Endometrium (tissue), 2 donors: Measurements from ENCODE around the gene MTA2.
A peak's percentile ranks its signal among the peaks of the same experiment; 100 is the strongest.
"Not testable (repeated sequence)": the region's sequence is repeated elsewhere in the genome, so short reads cannot be mapped to it uniquely, and the experiment has no call there.

ENCODE experiments used
- FAIRE-seq: peaks from 2 replicates; lab custom pipeline; 2012; peaks lifted over from hg19 to GRCh38; lab: Jason Lieb, UNC
- donor health status: control.
- donor health status: control.

The MTA2 gene

GRCh38 chr11:62592146-62592815, 9.4 kb downstream of the MTA2 start:
- no peak for FAIRE-seq

- FAIRE-seq = peak; percentile 95
These were observed 10.1 kb downstream of the MTA2 start, which contains the start of gene TUT1 for GRCh38 chr11:62591448-62592145. TSS of gene TUT1 (minus strand) at chr11:62591523. CDS start at chr11:62591485, 38 bp downstream.

GRCh38 chr11:62588966-62589637, 12.6 kb downstream of the MTA2 start:
- FAIRE-seq = no peak

- FAIRE-seq = not testable (repeated sequence)
These were observed 16.3 kb downstream of the MTA2 start for GRCh38 chr11:62585356-62585755.

GRCh38 chr11:62581735-62582134, 19.9 kb downstream of the MTA2 start:
- not testable (repeated sequence) for FAIRE-seq

- FAIRE-seq = no peak
These were observed 20.5 kb downstream of the MTA2 start for GRCh38 chr11:62580959-62581715.

GRCh38 chr11:62579252-62579651, 22.4 kb downstream of the MTA2 start:
- FAIRE-seq = no peak

GRCh38 chr11:62578541-62578940, 23.1 kb downstream of the MTA2 start:
- no peak for FAIRE-seq

- FAIRE-seq = no peak
These were observed 24.5 kb downstream of the MTA2 start for GRCh38 chr11:62577046-62577714.

GRCh38 chr11:62575837-62576236, 25.8 kb downstream of the MTA2 start:
- FAIRE-seq = no peak

- no peak for FAIRE-seq
These were observed 26.5 kb downstream of the MTA2 start for GRCh38 chr11:62575156-62575555.

- FAIRE-seq = no peak
These were observed 27.1 kb downstream of the MTA2 start for GRCh38 chr11:62574363-62575071.

- FAIRE-seq = peak; percentile 89
These were observed 27.9 kb downstream of the MTA2 start, which contains the start of gene EEF1G for GRCh38 chr11:62573592-62574362. TSS of gene EEF1G (minus strand) at chr11:62573891. CDS start at chr11:62573842, 49 bp downstream.

- no peak for FAIRE-seq
These were observed 28.6 kb downstream of the MTA2 start for GRCh38 chr11:62573006-62573591.

GRCh38 chr11:62572431-62572830, 29.2 kb downstream of the MTA2 start:
- no peak for FAIRE-seq

GRCh38 chr11:62571493-62571892, 30.2 kb downstream of the MTA2 start:
- FAIRE-seq = not testable (repeated sequence)

GRCh38 chr11:62570903-62571302, 30.8 kb downstream of the MTA2 start:
- not testable (repeated sequence) for FAIRE-seq

- no peak for FAIRE-seq
These were observed 32.1 kb downstream of the MTA2 start for GRCh38 chr11:62569611-62570010.

- no peak for FAIRE-seq
These were observed 34.5 kb downstream of the MTA2 start for GRCh38 chr11:62567018-62567633.
